HG03442 (cell line): ENCODE results near the gene FHIT.

ENCODE experiments used
- ATAC-seq: cut with Tn5 transposase; IDR thresholded peaks from one replicate; pipeline ENCODE4 v1.9.1; 2021; ENCODE audit warnings: mild to moderate bottlenecking, moderate library complexity; ENCODE audit not compliant: unreplicated experiment

Gene FHIT

GRCh38 chr3:60154011-60154410, 1097.2 kb downstream of the FHIT start:
- no peak for ATAC-seq

GRCh38 chr3:60153221-60153999, 1097.8 kb downstream of the FHIT start:
- ATAC-seq = no peak

- no peak for ATAC-seq
These were observed 1101.8 kb downstream of the FHIT start for GRCh38 chr3:60149501-60149900.

- no peak for ATAC-seq
These were observed 1103.9 kb downstream of the FHIT start for GRCh38 chr3:60147249-60147950.

- ATAC-seq = no peak
These were observed 1105.1 kb downstream of the FHIT start for GRCh38 chr3:60146121-60146520.

GRCh38 chr3:60144071-60144470, 1107.2 kb downstream of the FHIT start:
- ATAC-seq = no peak

- no peak for ATAC-seq
These were observed 1109.2 kb downstream of the FHIT start for GRCh38 chr3:60142009-60142408.

- ATAC-seq = no peak
These were observed 1111.1 kb downstream of the FHIT start for GRCh38 chr3:60140160-60140559.

GRCh38 chr3:60136601-60137000, 1114.7 kb downstream of the FHIT start:
- ATAC-seq = no peak

- ATAC-seq = no peak
These were observed 1115.8 kb downstream of the FHIT start for GRCh38 chr3:60135474-60135873.

- ATAC-seq = no peak
These were observed 1117.7 kb downstream of the FHIT start for GRCh38 chr3:60133269-60134162.

GRCh38 chr3:60131618-60132017, 1119.6 kb downstream of the FHIT start:
- no peak for ATAC-seq

- ATAC-seq = no peak
These were observed 1124.5 kb downstream of the FHIT start for GRCh38 chr3:60126511-60127304.

- ATAC-seq = no peak
These were observed 1125.6 kb downstream of the FHIT start for GRCh38 chr3:60125686-60126085.

GRCh38 chr3:60120245-60120644, 1131.0 kb downstream of the FHIT start:
- no peak for ATAC-seq

- ATAC-seq = no peak
These were observed 1137.1 kb downstream of the FHIT start for GRCh38 chr3:60114191-60114590.

- no peak for ATAC-seq
These were observed 1144.0 kb downstream of the FHIT start for GRCh38 chr3:60107275-60107674.

GRCh38 chr3:60102154-60102553, 1149.1 kb downstream of the FHIT start:
- no peak for ATAC-seq

GRCh38 chr3:60101621-60102020, 1149.6 kb downstream of the FHIT start:
- no peak for ATAC-seq

GRCh38 chr3:60096403-60096802, 1154.8 kb downstream of the FHIT start:
- no peak for ATAC-seq

- no peak for ATAC-seq
These were observed 1155.3 kb downstream of the FHIT start for GRCh38 chr3:60095930-60096329.
